Type B pancreatic cell (in vitro differentiated cells): ENCODE data around the gene LRRC74B. TPM values are rescaled to one million over a fixed set of nuclear protein-coding genes. Genes with fewer than 3 reads are reported as not detected.
A peak's percentile ranks its signal among the peaks of the same experiment; 100 is the strongest.

Experiments used
- DNase-seq: peaks from one replicate; pipeline ENCODE4 v3.0.0; 2021; ENCODE audit warnings: mixed read lengths; ENCODE audit not compliant: unreplicated experiment; ENCODE audit errors: extremely low spot score
- H3K27ac Mint-ChIP-seq: 2 replicates; pipeline ENCODE4 v1.8.0; 2021; ENCODE audit warnings: mild to moderate bottlenecking, mixed read lengths
- H3K27me3 Mint-ChIP-seq: 2 replicates; pipeline ENCODE4 v1.8.0; 2021; ENCODE audit warnings: mixed read lengths
- H3K36me3 Mint-ChIP-seq: 2 replicates; pipeline ENCODE4 v1.8.0; 2021; ENCODE audit warnings: mixed read lengths
- H3K4me1 Mint-ChIP-seq: one replicate; pipeline ENCODE4 v1.8.0; 2021; ENCODE audit warnings: mixed read lengths; ENCODE audit not compliant: unreplicated experiment
- H3K4me3 Mint-ChIP-seq: 2 replicates; pipeline ENCODE4 v1.8.0; 2021; ENCODE audit warnings: mild to moderate bottlenecking, mixed read lengths
- H3K9me3 Mint-ChIP-seq: 2 replicates; pipeline ENCODE4 v1.8.0; 2021; ENCODE audit warnings: mixed read lengths
- total RNA-seq: library from RNA; stranded (reverse); gene quantifications from 2 replicates; pipeline ENCODE4 v1.2.1, GENCODE V29; 2021; ENCODE audit warnings: low replicate concordance
- TF ChIP-seq, protein P1 (sequence below): fragments of 200-600 bp; sonication (generic); conservative IDR thresholded peaks from 2 replicates; pipeline ENCODE4 v1.5.0; 2021; ENCODE audit warnings: antibody characterized with exemption, mild to moderate bottlenecking

The LRRC74B gene
- total RNA-seq, 1 donor from 2014 or later = 0.65 TPM

DNA sequence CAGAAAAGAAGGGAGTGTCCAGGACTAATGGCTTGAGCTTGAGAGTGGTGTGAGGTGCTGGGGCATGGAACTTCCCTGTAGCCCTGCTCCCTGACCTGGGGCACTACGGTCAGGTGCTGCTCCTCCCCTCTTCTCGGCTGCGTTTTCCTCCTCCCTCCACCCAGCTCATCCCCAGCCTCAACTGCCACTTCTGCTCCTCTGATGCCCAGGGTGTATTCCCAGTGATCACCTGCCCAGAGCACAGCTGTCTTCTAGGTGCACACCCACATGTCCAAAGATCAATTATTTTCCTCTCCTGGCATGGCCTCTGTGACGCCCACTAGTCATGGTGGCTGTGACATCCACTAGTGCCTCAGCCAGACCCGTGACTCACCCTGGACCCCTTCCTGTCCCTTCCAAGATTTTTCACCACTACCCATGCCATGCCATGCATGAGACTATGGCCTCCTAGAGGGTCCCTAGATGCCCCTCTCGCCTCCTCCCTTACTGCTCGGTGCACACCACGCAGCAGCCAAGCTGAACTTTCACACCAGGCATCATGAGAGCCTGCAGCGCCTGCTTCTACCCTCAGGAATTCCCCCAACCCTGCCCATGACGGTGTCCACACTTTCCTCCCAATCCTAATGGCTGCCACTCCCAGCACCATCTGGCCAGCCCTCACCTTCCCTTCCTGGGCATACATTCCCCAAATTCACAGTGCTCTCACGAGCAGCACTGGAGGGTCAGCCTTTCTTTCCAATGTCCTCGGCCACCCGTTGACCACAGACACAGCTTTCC, 28.9 kb upstream of the LRRC74B start:
- no peaks in the 10 kb centered on the region for H3K36me3 Mint-ChIP-seq

DNA sequence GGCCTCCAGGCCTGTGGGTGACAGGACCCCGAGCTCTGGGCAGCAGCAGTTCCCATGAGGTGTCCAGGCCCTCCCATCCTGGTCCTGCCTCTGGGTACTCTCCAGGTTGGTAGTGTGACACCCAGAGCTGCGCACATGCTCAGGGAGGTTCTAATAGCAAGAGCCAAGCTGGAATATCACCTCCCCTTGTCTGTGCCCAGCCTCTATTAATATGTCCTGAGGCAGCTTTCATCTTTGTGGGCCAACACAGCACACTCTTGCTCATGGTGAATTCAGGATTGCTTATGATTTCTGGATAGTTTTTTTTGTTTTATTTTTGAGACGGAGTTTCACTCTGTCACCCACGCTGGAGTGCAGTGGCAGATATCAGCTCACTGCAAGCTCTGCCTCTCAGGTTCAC, 27.4 kb upstream of the LRRC74B start:
- Mint-ChIP-seq H3K4me3 (no peak overlapping the region), H3K36me3 (no peaks in the 10 kb centered on the region), H3K4me1 (peaks cover 18% of the 10 kb centered on the region), H3K27ac (no peak overlapping the region), H3K9me3 (no peaks in the 10 kb centered on the region), H3K27me3 (no peaks in the 10 kb centered on the region)
- no peak for DNase-seq
- TF ChIP-seq, protein P1, sequence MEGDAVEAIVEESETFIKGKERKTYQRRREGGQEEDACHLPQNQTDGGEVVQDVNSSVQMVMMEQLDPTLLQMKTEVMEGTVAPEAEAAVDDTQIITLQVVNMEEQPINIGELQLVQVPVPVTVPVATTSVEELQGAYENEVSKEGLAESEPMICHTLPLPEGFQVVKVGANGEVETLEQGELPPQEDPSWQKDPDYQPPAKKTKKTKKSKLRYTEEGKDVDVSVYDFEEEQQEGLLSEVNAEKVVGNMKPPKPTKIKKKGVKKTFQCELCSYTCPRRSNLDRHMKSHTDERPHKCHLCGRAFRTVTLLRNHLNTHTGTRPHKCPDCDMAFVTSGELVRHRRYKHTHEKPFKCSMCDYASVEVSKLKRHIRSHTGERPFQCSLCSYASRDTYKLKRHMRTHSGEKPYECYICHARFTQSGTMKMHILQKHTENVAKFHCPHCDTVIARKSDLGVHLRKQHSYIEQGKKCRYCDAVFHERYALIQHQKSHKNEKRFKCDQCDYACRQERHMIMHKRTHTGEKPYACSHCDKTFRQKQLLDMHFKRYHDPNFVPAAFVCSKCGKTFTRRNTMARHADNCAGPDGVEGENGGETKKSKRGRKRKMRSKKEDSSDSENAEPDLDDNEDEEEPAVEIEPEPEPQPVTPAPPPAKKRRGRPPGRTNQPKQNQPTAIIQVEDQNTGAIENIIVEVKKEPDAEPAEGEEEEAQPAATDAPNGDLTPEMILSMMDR = no peak

More for the DNA sequence above, 28.9 kb upstream of the LRRC74B start:
- peaks cover 22% of the 10 kb centered on the region for H3K4me1 Mint-ChIP-seq
- H3K27ac Mint-ChIP-seq = peak overlapping the region; percentile 27
- H3K27me3 Mint-ChIP-seq = no peaks in the 10 kb centered on the region
- no peaks in the 10 kb centered on the region for H3K9me3 Mint-ChIP-seq
- DNase-seq = no peak
- TF ChIP-seq, protein P1 = no peak
- H3K4me3 Mint-ChIP-seq = peak overlapping the region; percentile 54

DNA sequence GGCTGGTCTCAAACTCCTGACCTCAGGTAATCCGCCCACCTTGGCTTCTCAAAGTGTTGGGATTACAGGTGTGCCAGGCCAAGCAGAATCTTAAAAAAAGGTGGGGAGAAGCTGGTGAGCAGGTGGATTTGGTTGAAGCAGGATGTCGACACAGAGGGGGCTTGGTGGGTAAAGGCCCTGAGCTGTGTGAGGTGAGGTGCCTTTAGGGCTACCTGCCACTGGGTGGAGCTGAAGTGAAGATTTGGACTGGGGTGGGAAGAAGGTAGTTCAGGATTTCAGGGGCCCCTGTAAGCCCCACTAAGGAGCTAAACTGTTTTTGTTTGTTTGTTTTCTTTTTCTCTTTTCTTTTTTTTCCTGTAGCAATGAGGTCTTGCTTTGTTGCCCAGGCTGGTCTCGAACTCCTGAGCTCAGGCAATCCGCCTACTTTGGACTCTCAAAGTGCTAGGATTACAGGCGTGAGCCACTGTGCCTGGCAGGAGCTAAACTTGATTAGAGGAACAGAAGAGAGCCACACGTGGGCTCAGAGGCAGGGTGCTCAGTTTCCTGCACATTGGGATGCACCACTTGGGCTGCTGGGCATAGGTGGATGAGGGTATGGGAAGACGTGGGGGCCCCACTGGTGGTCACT, 24.8 kb upstream of the LRRC74B start:
- H3K4me3 Mint-ChIP-seq = no peak overlapping the region
- TF ChIP-seq, protein P1 = peak; percentile 58
- no peaks in the 10 kb centered on the region for H3K36me3 Mint-ChIP-seq
- H3K9me3 Mint-ChIP-seq = no peaks in the 10 kb centered on the region
- H3K27ac Mint-ChIP-seq = no peak overlapping the region
- no peak for DNase-seq
- no peaks in the 10 kb centered on the region for H3K4me1 Mint-ChIP-seq
- no peaks in the 10 kb centered on the region for H3K27me3 Mint-ChIP-seq

DNA sequence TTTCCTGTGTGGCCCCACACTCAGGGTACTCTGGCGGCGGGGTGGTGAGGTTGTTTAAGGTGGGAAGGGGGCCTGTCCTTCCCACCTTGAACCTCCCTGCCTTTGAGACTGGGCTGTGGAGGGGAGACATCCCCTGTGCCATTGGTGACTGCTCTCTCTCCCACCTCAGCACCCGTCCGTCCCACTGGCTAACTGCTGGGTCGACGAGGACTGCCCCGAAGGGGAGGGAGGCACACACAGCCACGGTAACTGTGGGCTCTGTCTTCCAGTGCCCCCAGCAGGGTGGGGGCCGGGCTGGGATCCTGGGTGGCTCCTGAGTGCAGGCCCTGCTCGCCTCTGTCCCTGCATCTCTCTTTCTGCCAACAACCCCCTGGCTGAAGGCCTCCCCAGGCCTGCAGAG, 23.2 kb upstream of the LRRC74B start:
- H3K4me3 Mint-ChIP-seq = no peak overlapping the region
- H3K27ac Mint-ChIP-seq = no peak overlapping the region
- no peaks in the 10 kb centered on the region for H3K36me3 Mint-ChIP-seq
- no peak for DNase-seq
- no peaks in the 10 kb centered on the region for H3K9me3 Mint-ChIP-seq
- no peaks in the 10 kb centered on the region for H3K27me3 Mint-ChIP-seq
- TF ChIP-seq, protein P1 = no peak
- H3K4me1 Mint-ChIP-seq = no peaks in the 10 kb centered on the region

DNA sequence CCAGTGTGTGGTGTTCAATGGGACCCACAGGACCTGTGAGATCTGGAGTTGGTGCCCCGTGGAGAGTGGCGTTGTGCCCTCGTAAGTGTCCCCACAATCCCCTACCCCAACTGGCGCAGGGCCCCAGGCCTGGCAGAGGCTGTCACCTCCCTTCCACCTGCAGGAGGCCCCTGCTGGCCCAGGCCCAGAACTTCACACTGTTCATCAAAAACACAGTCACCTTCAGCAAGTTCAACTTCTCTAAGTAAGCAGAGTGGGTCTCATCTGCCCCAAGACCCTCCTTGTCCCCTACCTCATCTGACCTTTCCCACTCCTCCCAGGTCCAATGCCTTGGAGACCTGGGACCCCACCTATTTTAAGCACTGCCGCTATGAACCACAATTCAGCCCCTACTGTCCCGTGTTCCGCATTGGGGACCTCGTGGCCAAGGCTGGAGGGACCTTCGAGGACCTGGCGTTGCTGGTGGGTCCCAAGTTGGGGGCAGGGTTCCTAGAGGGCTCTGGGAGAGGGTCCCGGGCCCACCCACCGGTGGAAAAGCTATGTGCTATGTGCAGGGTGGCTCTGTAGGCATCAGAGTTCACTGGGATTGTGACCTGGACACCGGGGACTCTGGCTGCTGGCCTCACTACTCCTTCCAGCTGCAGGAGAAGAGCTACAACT, 22.7 kb upstream of the LRRC74B start:
- no peak for DNase-seq
- TF ChIP-seq, protein P1 = peak; percentile 28
- no peaks in the 10 kb centered on the region for H3K27me3 Mint-ChIP-seq
- no peaks in the 10 kb centered on the region for H3K36me3 Mint-ChIP-seq
- no peak overlapping the region for H3K4me3 Mint-ChIP-seq
- H3K4me1 Mint-ChIP-seq = no peaks in the 10 kb centered on the region
- no peaks in the 10 kb centered on the region for H3K9me3 Mint-ChIP-seq
- no peak overlapping the region for H3K27ac Mint-ChIP-seq
